ENCODE results near the gene SOX6. TPM values are rescaled to one million over a fixed set of nuclear protein-coding genes. Genes with fewer than 3 reads are reported as not detected.

SOX6 gene
- total and polyA plus RNA-seq, 2 donors: 1.6 to 12.8 TPM

DNA sequence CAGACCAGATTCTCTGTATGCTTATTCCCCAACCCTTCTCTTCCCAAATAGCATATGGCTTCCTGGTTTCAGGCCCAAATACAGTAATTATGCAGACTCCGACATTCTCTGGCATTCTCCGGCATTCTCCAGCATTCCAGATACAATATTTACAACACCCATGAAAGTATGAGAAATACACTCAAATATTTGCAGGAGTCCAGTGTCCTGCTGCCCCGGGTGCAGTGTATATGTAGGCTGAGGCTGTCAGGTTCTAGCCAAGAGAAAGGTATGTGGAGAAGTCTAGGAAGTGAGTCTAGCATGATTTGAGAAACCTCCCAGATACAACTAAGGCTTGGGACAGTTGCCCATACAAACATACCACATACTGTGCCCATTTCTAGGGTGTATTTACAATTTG, 160.7 kb downstream of the SOX6 start:
- DNase-seq (ENCODE audit: extremely low spot score): no peak
- Histone ChIP-seq H3K4me3 (ENCODE audit: low read depth, low read length) (no peak overlapping the region), H3K36me3 (ENCODE audit: insufficient read depth) (no peaks in the 10 kb centered on the region), H3K27ac (ENCODE audit: low read depth) (no peak overlapping the region), H3K4me1 (ENCODE audit: insufficient read depth) (peaks cover 1% of the 10 kb centered on the region)
- 55% methylated on average over 3 of the region's 3 CpGs for WGBS

GRCh38 chr11:16194566-16194965, 161.8 kb downstream of the SOX6 start:
- DNase-seq (ENCODE audit: extremely low spot score): no peak
- H3K4me1 ChIP-seq (ENCODE audit: insufficient read depth): peaks cover 1% of the 10 kb centered on the region
- H3K4me3 ChIP-seq (ENCODE audit: low read depth, low read length): no peak overlapping the region
- H3K27ac ChIP-seq (ENCODE audit: low read depth): no peak overlapping the region
- H3K36me3 ChIP-seq (ENCODE audit: insufficient read depth): no peaks in the 10 kb centered on the region
- 37% methylated on average over 2 of the region's 2 CpGs for WGBS

DNA sequence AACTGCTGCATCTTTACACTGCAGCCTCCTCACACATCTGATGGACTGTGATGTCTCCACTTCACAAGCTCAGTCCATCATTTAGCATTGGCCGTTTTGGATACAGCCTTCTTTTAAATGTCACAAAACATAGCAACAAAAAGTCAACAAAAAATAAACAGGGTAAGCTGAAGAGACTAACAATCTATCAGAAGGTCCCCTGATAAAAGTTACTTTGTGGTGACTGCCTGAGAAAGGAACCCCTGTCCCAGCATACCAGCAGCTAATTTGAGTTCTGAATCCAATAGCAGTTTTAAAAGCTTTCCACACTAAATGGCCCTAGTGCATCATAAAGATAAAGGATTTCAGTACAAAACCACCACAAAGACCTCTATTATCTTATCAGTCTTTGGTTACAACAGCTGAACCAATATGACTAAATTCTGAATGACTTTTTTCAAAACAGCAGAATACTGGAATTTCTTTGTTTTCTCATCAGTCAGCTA, 162.4 kb downstream of the SOX6 start:
- Histone ChIP-seq H3K4me3 (ENCODE audit: low read depth, low read length) (no peak overlapping the region), H3K4me1 (ENCODE audit: insufficient read depth) (peaks cover 1% of the 10 kb centered on the region), H3K27ac (ENCODE audit: low read depth) (no peak overlapping the region), H3K36me3 (ENCODE audit: insufficient read depth) (no peaks in the 10 kb centered on the region)
- no peak for DNase-seq (ENCODE audit: extremely low spot score)
- 43% methylated on average over 1 of the region's 1 CpG for WGBS

GRCh38 chr11:16191868-16192240, 164.5 kb downstream of the SOX6 start:
- peaks cover 1% of the 10 kb centered on the region for H3K4me1 ChIP-seq (ENCODE audit: insufficient read depth)
- no peak overlapping the region for H3K27ac ChIP-seq (ENCODE audit: low read depth)
- no peak overlapping the region for H3K4me3 ChIP-seq (ENCODE audit: low read depth, low read length)
- DNase-seq (ENCODE audit: extremely low spot score): no peak
- H3K36me3 ChIP-seq (ENCODE audit: insufficient read depth): no peaks in the 10 kb centered on the region
- 50% methylated on average over 4 of the region's 4 CpGs for WGBS

DNA sequence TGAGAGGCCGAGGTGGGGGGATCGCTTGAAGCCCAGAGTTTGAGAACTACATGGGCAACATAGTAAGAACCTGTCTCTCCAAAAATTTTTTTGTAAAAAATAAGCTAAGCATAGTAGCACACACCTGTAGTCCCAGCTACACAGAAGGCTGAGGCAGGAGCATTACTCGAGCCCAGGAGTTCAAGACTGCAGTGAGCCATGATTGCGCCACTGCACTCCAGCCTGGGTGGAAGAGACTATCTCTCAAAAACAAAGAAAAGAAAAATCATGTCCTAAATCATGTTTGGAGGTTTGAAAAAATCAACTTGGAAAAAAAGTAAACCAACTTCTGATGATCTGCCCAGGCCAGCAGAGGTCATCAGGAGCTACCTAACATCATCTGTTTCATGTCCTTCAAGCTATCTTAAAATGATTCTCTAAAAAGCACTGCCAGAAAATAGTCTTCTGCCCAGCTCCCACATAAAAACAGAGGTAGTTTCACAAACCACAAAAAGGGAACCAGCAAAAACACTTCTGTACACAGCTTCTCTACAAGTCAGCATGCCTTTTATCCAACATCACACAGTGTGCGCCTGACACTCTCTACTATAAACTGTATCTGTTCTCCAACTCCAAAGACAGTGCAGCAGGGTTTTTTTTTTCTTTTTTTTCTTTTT, 165.0 kb downstream of the SOX6 start:
- no peaks in the 10 kb centered on the region for H3K36me3 ChIP-seq (ENCODE audit: insufficient read depth)
- H3K27ac ChIP-seq (ENCODE audit: low read depth): no peak overlapping the region
- 91% methylated on average over 5 of the region's 5 CpGs for WGBS
- no peak for DNase-seq (ENCODE audit: extremely low spot score)
- H3K4me3 ChIP-seq (ENCODE audit: low read depth, low read length): no peak overlapping the region
- H3K4me1 ChIP-seq (ENCODE audit: insufficient read depth): peaks cover 1% of the 10 kb centered on the region

DNA sequence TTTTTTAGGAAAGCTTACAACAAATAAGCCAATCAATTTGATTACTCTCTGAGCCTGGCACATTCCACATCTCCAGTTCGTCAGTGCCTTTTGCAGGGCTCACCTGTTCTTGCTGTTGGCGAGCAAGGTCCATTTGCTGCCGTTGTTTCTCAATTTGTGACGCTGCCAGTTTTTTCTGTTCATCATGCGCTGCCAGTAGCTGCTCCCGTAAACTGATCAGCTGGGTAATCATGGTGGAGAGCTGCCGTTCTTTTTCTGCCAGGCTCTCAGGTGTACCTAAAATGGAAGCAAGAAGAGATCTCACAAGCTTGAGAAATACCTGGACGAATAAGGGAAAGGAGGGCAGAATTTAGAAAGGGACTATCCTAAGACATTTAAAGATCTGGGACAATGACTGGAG, 169.7 kb downstream of the SOX6 start:
- Histone ChIP-seq H3K4me3 (ENCODE audit: low read depth, low read length) (no peak overlapping the region), H3K4me1 (ENCODE audit: insufficient read depth) (no peaks in the 10 kb centered on the region), H3K36me3 (ENCODE audit: insufficient read depth) (no peaks in the 10 kb centered on the region), H3K27ac (ENCODE audit: low read depth) (no peak overlapping the region)
- DNase-seq (ENCODE audit: extremely low spot score): no peak
- WGBS: 93% methylated on average over 8 of the region's 8 CpGs

GRCh38 chr11:16185042-16185441, 171.3 kb downstream of the SOX6 start:
- H3K36me3 ChIP-seq (ENCODE audit: insufficient read depth): no peaks in the 10 kb centered on the region
- no peaks in the 10 kb centered on the region for H3K4me1 ChIP-seq (ENCODE audit: insufficient read depth)
- no peak overlapping the region for H3K4me3 ChIP-seq (ENCODE audit: low read depth, low read length)
- DNase-seq (ENCODE audit: extremely low spot score): no peak
- no peak overlapping the region for H3K27ac ChIP-seq (ENCODE audit: low read depth)

DNA sequence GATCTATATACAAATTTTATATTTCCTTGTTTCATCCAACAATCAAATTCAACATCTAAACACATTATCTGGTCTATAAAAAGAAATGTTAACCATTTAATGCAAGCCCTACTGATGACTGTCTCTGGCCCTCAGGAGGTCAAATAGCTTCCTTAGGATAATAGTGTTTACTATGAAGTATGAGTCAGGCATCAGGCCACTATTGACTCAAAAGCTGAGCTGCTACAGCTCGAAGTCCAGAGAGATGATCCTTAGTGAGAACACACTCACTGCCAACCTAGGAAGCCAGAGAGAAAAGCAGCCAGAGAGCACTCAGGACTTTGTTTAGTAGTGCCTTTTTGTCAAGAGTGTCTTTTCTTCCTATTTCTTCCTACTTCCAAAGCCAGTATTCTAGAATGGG, 171.8 kb downstream of the SOX6 start:
- Histone ChIP-seq H3K4me1 (ENCODE audit: insufficient read depth) (no peaks in the 10 kb centered on the region), H3K36me3 (ENCODE audit: insufficient read depth) (no peaks in the 10 kb centered on the region), H3K4me3 (ENCODE audit: low read depth, low read length) (no peak overlapping the region), H3K27ac (ENCODE audit: low read depth) (no peak overlapping the region)
- 9% methylated on average over 1 of the region's 1 CpG for WGBS
- no peak for DNase-seq (ENCODE audit: extremely low spot score)

GRCh38 chr11:16182553-16182952, 173.8 kb downstream of the SOX6 start:
- Histone ChIP-seq H3K4me3 (ENCODE audit: low read depth, low read length) (no peak overlapping the region), H3K4me1 (ENCODE audit: insufficient read depth) (no peaks in the 10 kb centered on the region), H3K36me3 (ENCODE audit: insufficient read depth) (no peaks in the 10 kb centered on the region), H3K27ac (ENCODE audit: low read depth) (no peak overlapping the region)
- 92% methylated on average over 2 of the region's 2 CpGs for WGBS
- DNase-seq (ENCODE audit: extremely low spot score): no peak

- Histone ChIP-seq H3K27ac (ENCODE audit: low read depth) (no peak overlapping the region), H3K36me3 (ENCODE audit: insufficient read depth) (no peaks in the 10 kb centered on the region), H3K4me1 (ENCODE audit: insufficient read depth) (no peaks in the 10 kb centered on the region), H3K4me3 (ENCODE audit: low read depth, low read length) (no peak overlapping the region)
- no peak for DNase-seq (ENCODE audit: extremely low spot score)
- 89% methylated on average over 1 of the region's 1 CpG for WGBS
Measured at GRCh38 chr11:16180868-16181267, 175.5 kb downstream of the SOX6 start.

- H3K4me3 ChIP-seq (ENCODE audit: low read depth, low read length): no peak overlapping the region
- 73% methylated on average over 3 of the region's 3 CpGs for WGBS
- no peaks in the 10 kb centered on the region for H3K4me1 ChIP-seq (ENCODE audit: insufficient read depth)
- no peaks in the 10 kb centered on the region for H3K36me3 ChIP-seq (ENCODE audit: insufficient read depth)
- no peak for DNase-seq (ENCODE audit: extremely low spot score)
- H3K27ac ChIP-seq (ENCODE audit: low read depth): no peak overlapping the region
Measured at GRCh38 chr11:16179676-16180075, 176.7 kb downstream of the SOX6 start.

DNA sequence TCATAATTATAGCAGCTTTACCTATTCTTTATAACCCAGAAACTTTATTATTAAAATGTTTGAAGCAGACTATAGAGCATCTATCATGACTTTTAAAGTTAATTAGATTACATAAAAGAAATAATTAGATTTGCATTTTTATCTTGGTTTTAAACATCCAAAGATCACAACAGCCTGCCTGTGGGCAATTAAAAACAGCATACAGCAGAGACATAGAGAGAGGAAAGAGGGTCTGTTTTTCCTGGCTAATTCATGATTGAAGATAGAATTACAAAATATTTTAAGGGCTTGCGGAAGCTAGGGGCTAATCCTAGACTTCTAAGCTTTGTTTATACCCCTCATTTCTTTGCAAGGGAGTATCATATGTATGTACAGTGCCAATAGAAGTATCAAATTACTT, 178.1 kb downstream of the SOX6 start:
- no peak for DNase-seq (ENCODE audit: extremely low spot score)
- WGBS: 97% methylated on average over 1 of the region's 1 CpG

DNA sequence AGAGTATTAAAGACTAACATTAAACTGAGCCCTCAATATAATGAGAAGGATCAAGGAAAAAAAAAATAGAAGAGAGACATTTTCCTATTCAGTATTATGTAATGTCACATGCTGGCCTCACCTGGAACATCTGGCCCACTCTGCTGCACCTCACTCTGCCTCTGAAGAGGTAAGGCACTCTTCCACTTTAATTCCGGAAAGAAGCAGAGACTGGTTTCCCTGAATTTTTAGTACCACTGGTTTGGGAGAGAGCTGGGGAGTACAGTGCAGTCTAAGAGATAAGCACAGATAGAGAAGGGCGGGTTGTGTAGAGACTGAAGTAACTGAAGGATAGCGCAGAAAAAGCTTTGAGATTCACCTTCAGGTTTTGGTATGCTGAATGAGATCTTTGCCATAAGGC, 178.7 kb downstream of the SOX6 start:
- H3K4me3 ChIP-seq (ENCODE audit: low read depth, low read length): no peak overlapping the region
- H3K4me1 ChIP-seq (ENCODE audit: insufficient read depth): no peaks in the 10 kb centered on the region
- DNase-seq (ENCODE audit: extremely low spot score): no peak
- no peaks in the 10 kb centered on the region for H3K36me3 ChIP-seq (ENCODE audit: insufficient read depth)
- no peak overlapping the region for H3K27ac ChIP-seq (ENCODE audit: low read depth)
- WGBS: 96% methylated on average over 3 of the region's 3 CpGs

More for the DNA sequence above, 178.1 kb downstream of the SOX6 start:
- H3K4me3 ChIP-seq (ENCODE audit: low read depth, low read length): no peak overlapping the region
- H3K36me3 ChIP-seq (ENCODE audit: insufficient read depth): no peaks in the 10 kb centered on the region
- no peak overlapping the region for H3K27ac ChIP-seq (ENCODE audit: low read depth)
- no peaks in the 10 kb centered on the region for H3K4me1 ChIP-seq (ENCODE audit: insufficient read depth)

DNA sequence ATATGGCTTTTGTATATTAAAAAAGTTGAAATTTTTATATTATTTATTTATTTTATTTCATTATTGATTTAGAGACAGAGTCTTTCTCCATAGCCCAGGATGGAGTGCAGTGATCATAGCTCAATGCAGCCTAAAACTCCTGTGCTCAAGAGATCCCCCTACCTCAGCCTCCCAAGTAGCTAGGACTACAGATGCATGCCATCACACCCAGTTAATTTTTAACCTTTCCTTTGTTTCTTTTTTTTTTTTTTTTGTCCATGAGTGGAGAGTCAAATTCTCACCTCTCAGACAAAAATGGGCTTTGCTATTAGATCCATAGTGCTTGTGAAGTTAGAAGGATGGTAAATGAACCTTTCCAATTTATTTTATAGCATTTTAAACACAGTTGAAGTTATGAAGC, 182.5 kb downstream of the SOX6 start:
- Histone ChIP-seq H3K4me3 (ENCODE audit: low read depth, low read length) (no peak overlapping the region), H3K27ac (ENCODE audit: low read depth) (no peak overlapping the region), H3K36me3 (ENCODE audit: insufficient read depth) (no peaks in the 10 kb centered on the region), H3K4me1 (ENCODE audit: insufficient read depth) (no peaks in the 10 kb centered on the region)
- DNase-seq (ENCODE audit: extremely low spot score): no peak

- Histone ChIP-seq H3K4me3 (ENCODE audit: low read depth, low read length) (no peak overlapping the region), H3K36me3 (ENCODE audit: insufficient read depth) (no peaks in the 10 kb centered on the region), H3K4me1 (ENCODE audit: insufficient read depth) (no peaks in the 10 kb centered on the region), H3K27ac (ENCODE audit: low read depth) (no peak overlapping the region)
- no peak for DNase-seq (ENCODE audit: extremely low spot score)
- WGBS: 97% methylated on average over 2 of the region's 2 CpGs
Measured at GRCh38 chr11:16171882-16172281, 184.5 kb downstream of the SOX6 start.

All from urinary bladder (tissue), 4 donors.